Measurements from ENCODE around the gene HDHD3. TPM values are rescaled to one million over a fixed set of nuclear protein-coding genes. Genes with fewer than 3 reads are reported as not detected.
"Not testable (repeated sequence)": the region's sequence is repeated elsewhere in the genome, so short reads cannot be mapped to it uniquely, and the experiment has no call there.

HDHD3 gene
- polyA plus RNA-seq, 3 donors = 27.1 to 51.5 (median 38.3) TPM

DNA sequence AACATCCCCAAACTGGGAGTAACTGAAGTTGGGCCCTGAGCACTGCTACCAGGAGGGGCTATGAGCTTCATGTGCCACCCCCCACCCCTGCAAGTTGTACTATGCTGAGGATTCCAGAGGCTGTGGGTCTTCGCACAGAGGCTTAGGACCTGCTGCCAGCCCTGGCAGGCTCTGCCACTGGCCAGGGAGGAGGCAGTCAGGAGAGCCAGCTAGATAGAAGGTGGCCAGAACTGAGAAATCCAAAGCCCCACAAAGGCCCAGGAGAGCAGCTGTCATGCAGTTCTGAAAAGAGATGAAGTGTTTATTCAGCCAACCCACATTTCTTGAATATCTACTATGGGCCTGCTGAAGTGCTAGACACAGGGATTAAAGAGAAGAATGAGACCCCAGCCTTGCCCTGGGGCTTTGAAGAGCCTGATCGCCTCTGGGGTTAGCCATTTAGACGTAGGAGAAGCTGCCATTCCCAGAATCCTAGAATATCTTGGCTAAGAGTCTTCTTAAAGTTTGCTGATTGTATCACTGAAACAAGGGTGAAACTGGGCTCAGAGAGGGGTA, 22.9 kb upstream of the HDHD3 start:
- no peak for DNase-seq (ENCODE audit: extremely low read depth in 1 of 11, low read depth in 9 of 11, low spot score in 4 of 11)

DNA sequence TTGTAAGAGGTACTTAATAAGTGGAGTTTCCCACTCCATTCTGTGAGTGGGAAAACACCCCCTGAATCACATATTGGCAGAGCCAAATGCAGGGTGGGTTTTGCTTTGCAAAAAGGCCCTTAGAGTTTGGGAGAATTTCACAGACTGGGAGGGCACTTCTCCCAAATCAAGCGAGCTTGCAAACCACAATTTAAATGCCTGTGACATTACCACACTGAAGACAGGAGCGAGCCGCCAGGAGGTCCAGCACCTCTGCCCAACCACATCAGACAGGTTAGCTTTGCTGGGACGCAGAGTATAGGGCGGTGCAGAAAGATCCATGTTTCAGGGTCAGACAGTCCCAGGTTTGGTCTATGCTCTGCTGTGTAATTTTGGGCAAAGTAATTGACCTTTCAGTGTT, 22.0 kb upstream of the HDHD3 start:
- no peak for DNase-seq (ENCODE audit: extremely low read depth in 1 of 11, low read depth in 9 of 11, low spot score in 4 of 11)

DNA sequence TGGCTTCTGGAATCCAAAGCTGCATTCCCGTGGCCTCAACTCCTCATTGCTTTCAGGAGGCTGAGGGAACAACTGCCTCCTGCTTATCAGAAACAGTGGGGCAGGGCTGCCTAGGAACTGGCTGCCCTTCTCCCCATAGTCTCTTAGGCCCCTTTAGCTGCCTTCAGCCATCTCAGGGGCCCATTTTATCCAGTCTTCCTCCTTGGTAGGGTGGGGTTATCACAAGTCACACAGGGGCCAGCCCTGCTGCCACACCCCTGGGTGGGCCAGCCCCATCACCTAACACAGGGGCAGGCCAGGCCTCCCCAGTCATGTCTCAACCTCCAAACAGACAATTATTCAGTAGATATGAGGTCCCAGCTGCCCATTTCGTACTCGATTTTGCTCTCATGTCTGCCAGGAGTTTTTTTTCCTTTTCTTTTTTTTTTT, 20.4 kb upstream of the HDHD3 start:
- no peak for DNase-seq (ENCODE audit: extremely low read depth in 1 of 11, low read depth in 9 of 11, low spot score in 4 of 11)

DNA sequence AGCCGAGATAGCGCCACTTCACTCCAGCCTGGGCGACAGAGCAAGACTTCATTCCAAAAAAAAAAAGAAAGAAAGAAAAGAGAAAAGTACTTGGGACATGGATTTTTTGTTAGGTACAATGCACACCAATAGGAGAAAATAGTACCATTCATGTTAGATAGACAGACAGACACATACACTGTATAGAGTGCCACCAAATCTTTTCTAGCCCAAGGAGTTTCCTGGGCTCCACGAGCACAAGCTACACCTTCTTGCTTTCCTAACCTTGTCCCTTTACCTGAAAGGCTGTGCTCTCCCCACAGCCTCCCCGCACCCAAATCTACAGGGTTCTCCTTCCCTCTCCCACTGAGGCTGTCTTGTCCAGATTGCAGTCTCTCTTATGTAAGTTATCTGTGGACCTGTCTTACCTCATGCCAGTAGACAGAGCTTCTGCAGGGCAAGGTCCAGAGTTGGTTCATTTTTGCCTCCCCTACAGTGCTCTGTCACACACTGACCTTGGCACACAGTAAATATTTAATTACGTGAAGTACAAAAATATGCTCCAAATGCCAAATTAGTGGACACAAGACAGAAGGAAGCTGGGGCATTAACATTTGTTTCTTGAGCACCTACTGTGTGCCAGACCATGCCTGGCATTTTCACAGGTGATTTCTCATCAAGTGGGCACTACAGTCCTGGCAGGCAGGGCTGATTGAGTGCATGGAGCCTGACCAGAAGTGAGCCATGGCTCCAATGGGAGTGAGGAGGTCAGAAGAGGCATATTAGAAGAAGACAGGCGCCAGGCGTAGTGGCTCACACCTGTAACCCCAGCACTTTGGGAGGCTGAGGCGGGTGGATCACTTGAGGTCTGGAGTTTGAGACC, 18.4 kb upstream of the HDHD3 start:
- DNase-seq (ENCODE audit: extremely low read depth in 1 of 11, low read depth in 9 of 11, low spot score in 4 of 11) = no peak

DNA sequence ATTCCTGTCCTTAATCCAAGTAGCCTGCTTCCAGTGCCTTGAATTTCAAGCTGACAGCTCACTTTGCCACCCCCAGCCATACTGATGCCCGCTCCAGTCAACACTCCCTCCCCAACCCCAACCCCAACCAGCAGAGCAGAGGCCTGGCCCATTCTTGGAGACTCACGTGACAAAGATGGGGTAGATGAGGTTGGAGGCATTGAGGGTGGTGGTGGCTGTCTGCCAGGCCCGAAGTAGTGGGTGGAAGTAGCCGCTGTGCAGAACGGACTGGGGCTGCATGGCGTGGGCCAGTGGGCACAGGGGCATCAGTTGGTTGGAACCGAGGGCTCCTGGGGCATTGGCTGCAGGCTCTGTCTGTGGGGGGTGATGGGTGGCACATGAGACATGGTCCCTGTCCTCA, 16.5 kb upstream of the HDHD3 start:
- DNase-seq (ENCODE audit: extremely low read depth in 1 of 11, low read depth in 9 of 11, low spot score in 4 of 11) = no peak

DNA sequence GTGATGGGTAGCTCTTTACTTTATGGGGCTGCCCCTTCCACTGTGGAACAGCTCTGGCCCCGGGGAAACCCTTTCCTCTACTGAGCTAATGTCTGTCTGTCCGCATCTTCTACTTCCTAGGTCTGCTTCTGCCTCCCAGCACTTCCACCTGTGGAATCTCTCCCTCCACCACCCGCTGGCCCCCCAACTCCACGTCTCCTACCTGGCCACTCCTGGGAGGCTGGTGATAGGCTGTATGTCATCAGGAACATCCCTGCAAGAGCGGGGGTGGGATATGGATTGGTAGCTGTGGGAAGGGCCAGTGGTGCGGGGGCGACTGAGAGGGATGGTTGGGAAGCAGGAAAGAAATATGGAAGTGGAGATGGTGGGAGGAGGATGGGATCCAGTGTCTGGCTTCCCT, 15.1 kb upstream of the HDHD3 start:
- no peak for DNase-seq (ENCODE audit: extremely low read depth in 1 of 11, low read depth in 9 of 11, low spot score in 4 of 11)

DNA sequence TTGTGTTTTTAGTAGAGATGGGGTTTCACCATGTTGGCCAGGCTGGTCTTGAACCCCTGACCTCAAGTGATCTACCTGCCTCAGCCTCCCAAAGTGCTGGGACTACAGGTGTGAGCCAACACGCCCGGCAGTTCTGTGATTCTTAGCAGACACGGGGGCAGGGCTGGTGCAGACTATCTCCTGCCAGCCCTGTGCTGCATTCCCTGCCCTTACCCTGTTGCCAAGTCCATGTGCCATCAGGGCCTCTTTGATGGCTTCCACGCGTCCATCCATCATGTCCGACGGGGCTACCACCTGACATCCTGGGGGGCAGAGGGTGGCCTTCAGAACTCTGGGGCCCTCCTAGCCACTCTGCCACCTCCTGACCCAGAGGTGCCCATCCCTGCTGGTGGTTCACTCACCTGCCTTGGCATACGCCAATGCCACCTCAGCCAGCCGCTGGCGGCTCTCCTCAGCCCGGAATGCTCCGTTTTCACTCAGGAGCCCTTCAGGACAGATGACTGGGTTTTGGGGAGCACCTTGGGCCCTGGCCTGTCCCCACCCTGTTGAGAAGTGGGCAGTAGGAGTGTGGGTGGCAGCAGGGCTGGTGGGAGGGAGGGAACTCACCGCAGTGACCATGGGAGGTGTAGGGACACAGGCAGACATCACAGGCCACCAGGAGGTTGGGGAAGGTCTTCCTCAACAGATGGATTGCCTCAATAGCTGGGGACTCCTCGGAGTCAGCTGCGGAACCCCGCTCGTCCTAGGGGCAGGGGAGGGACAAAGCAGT, 13.6 kb upstream of the HDHD3 start:
- DNase-seq (ENCODE audit: extremely low read depth in 1 of 11, low read depth in 9 of 11, low spot score in 4 of 11) = no peak

DNA sequence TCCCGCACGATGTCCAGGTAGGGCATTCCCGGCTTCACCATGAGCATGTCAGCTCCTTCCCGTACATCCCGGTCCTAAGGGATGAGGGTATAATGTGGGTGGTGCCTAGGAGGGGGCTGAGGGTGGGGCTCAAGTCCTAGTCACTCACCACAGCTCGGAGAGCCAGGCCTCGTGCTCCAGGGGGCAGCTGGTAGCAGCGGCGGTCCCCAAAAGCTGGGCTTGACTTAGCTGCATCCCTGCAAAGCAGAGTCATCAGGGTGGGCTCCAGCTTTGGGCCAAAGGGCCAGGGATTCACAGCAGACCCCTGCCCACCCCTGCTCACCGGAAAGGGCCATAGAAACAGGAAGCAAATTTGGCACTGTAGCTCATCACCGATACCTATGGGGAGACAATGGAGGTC, 12.7 kb upstream of the HDHD3 start:
- no peak for DNase-seq (ENCODE audit: extremely low read depth in 1 of 11, low read depth in 9 of 11, low spot score in 4 of 11)

DNA sequence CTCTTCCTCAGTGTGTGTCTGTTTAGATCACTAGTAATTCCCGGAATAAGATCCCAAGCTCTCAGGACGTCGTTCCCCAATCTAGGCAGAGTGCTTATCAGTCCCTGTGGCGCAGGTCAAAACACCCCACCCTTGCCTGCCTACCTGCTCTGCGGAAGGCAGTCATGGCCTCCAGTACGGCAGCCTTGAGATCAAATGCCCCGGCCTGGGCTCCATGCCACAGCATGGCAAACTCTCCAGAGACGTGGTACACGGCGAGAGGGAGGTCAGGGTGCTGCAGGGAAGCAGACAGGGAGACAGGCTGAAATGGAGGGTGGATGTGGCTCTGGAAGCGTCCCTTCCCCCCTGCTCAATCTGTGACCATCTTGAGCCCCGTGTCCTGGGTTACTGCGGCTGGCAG, 12.0 kb upstream of the HDHD3 start:
- DNase-seq (ENCODE audit: extremely low read depth in 1 of 11, low read depth in 9 of 11, low spot score in 4 of 11) = no peak

DNA sequence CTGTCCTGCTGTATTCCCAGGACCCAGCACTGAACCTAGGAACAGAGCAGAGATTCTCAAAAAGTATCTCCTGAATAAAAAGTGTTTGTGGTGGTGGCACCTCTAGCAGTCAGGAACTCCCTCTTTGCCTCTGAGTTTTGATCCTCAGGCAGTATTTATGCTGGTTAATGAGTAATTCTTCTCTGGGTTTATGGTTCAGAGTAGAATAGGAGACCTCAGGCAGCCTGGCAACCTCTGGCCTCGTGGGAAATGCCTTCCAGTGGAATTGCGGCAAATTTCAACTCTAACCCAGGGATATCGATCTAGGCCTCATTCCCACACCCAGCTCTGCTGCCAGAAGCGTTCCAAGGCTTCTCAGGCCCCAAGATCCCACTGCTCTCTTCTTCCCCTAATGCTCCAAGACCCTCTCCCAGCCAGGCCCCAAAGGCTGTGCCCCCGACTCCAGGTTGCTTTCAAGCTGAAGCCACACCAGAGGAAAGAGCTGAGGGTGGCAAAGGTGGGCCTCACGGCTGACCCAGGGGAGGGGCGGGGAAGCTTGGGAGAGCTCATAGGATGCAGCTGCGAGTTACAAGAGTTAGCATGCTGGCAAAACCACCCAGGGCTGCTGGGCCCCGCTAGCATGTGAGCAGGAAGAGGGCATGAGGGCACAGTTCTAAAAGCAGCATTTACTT, 10.9 kb upstream of the HDHD3 start:
- peak in 2 of 11 donors; percentile 22 to 46 for DNase-seq (ENCODE audit: extremely low read depth in 1 of 11, low read depth in 9 of 11, low spot score in 4 of 11)

DNA sequence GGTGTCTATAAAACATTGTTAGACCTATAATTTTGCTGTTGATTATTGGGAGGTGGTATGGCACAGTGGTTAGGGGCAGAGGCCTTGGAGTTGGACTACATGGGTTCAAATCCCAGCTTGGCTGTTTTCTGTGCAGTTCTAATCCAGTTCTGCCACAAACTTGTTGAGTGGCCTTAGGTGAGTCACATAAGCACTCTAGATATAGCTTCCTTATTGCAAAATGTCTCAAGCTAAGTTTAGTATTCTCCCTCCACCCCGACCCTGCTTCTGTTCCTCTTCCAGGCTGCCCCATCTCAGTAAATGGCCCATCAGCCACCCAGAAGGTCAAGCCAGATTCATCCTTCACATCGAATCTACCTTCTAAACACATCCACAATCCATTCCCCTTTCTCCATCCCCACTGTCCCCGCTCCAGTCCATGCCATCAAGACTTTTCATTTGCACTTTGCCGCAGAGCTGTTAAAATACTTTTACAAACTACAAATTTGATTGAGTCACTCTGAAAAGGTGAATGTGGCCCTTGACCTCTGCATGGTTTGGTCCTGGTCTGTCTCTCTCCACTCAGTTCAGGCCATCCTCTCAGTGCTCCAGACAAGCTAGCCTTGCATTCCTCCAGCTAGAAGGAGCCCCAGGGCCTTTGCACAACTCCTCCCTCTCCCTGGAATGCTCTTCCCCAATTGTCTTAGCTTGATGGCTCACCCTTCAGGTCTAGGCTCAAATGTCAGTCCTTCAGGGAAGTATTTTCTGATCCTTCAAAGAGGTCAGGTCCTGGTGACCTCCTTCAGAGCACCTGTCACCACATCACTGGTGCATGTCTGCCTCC, 10.0 kb upstream of the HDHD3 start:
- DNase-seq (ENCODE audit: extremely low read depth in 1 of 11, low read depth in 9 of 11, low spot score in 4 of 11) = no peak

DNA sequence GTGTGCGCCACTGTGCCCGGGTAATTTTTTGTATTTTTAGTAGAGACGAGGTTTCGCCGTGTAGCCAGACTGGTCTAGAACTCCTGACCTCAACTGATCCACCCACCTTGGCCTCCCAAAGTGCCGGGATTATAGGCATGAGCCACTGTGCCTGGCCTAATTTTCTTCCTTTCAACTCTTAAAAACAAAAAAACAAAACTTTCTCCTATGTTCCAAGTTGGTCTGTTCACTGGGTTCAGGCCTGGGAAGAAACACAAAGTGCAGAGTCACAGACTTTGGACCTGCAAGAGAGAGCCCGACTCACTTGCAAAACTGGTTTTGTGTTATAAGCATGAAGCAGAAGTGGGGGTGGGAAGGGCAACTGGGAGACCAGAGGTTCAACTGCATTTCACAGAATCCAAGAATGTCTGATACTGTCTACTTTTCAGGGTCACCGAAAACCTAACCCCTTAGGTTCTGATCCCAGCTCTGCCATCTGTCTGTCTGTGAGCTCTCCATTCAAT, 5.2 kb upstream of the HDHD3 start:
- peak in 5 of 11 donors; percentile 34 to 81 (median 56) for DNase-seq (ENCODE audit: extremely low read depth in 1 of 11, low read depth in 9 of 11, low spot score in 4 of 11)

DNA sequence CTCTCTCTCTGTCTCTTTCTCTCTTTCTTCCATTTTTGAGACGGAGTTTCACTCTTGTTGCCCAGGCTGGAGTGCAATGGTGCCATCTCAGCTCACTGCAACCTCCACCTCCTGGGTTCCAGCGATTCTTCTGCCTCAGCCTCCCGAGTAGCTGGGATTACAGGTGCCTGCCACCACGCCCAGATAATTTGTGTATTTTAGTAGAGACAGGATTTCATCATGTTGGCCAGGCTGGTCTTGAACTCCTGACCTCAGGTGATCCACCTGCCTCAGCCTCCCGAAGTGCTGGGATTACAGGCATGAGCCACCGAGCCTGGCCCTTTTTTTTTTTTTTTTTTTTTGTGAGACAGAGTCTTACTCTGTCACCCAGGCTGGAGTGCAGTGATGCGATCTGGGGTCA, 4.7 kb upstream of the HDHD3 start:
- DNase-seq (ENCODE audit: extremely low read depth in 1 of 11, low read depth in 9 of 11, low spot score in 4 of 11) = not testable (repeated sequence)

DNA sequence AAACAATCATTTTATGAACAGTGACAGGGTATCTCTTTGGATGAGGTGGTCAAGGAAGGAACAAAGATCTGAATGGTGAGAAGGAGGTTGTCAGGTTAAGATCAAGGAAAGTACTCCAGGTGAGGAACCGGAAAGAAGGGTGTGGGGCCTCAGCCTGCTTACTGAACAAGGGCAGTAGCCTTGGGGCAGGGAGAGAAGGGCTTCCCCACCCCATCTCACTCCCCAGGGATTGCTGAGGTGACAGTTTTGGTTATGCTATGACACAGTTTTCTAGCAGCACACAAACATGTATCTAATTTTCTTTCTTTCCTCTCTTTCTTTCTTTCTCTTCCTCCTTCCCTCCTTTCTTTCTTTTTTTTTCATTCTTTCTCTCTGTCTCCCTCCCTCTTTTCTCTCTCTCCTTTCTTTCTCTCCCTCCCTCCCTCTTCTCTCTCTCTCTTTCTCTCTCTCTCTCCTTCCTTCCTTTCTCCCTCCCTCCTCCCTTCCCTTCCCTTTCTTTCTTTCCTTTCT, 4.1 kb upstream of the HDHD3 start:
- DNase-seq (ENCODE audit: extremely low read depth in 1 of 11, low read depth in 9 of 11, low spot score in 4 of 11) = no peak

DNA sequence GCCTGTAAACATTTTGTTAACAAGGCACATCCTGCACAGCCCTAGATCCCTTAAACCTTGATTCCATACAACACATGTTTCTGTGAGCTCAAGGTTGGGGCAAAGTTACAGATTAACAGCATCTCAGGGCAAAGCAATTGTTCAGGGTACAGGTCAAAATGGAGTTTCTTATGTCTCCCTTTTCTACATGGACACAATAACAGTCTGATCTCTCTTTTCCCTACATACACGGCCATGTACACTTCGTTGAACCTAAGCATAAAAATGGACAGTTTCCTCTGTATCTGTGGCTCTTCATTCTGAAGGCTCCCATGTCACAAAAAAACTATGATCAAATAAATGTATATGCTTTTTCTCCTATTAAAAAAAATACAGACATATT, 3.0 kb upstream of the HDHD3 start:
- not testable (repeated sequence) for DNase-seq (ENCODE audit: extremely low read depth in 1 of 11, low read depth in 9 of 11, low spot score in 4 of 11)

DNA sequence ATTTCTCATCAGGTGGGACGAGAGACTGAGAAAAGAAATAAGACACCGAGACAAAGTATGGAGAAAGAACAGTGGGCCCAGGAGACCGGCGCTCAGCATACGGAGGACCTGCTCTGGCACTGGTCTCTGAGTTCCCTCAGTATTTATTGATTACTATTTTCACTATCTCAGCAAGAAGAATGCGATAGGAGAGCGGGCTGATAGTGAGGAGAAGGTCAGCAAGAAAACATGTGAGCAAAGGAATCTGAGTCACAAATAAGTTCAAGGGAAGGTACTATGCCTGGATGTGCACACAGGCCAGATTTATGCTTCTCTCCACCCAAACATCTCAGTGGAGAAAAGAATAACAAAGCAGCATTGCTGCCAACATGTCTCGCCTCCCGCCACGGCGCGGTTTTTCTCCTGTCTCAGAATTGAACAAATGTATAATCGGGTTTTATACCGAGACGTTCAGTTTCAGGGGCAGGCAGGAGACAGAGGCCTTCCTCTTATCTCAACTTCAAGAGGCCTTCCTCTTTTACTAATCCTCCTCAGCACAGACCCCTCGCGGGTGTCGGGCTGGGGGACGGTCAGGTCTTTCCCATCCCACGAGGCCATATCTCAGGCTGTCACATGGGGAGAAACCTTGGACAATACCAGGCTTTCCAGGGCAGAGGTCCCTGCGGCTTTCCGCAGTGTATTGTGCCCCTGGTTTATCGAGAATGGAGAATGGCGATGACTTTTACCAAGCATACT, 2.5 kb upstream of the HDHD3 start:
- DNase-seq (ENCODE audit: extremely low read depth in 1 of 11, low read depth in 9 of 11, low spot score in 4 of 11) = not testable (repeated sequence)

DNA sequence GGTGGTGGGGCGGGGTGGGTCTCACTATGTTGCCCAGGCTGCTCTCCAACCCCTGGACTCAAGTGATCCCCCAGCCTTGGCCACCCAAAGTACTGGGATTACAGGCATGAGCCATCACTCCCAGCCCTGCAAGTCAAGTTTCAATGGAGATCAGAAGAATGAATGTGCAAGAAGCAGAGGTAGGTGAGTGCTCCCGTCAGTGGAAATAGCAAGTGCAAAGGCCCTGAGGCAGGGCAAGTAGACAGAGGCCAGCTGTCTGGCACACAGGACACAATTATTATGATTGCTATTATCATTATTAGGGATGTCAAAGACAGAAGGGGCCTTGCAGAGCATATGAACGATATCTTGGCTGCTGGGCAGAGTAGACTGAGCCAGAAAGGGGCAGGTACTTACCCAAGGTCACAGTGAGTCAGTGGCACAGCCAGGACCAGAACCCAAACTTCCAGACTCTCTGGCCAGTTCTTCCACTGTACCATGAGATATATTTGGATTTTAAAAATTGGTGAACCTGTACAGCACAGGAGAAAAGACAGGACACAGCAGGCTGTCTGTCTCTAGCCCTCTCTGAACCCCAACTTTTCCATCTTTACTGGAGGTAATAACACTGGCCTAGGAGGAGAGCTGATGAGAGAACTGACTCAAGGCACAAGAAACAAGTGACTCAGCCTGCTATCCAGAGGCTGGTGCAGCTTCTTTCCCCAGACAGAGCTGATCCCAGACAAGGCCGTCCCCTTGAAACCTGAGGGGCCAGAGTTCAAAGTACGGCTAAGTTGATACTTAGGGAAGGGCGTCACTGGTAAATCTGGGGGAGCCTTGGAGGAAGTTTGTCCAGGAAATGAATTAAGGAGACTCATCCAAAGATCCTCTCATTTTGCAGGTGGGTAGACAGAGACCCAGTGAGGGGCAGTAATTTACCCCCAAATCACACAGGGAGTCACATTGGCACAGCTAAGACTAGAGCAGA, 1.4 kb downstream of the HDHD3 start:
- no peak for DNase-seq (ENCODE audit: extremely low read depth in 1 of 11, low read depth in 9 of 11, low spot score in 4 of 11)

Data from renal cortex interstitium (tissue), 11 donors.